Fibroblast of lung (primary cell): Measurements from ENCODE around the gene CCSER2. TPM values are rescaled to one million over a fixed set of nuclear protein-coding genes. Genes with fewer than 3 reads are reported as not detected.
"Not testable (repeated sequence)": the region's sequence is repeated elsewhere in the genome, so short reads cannot be mapped to it uniquely, and the experiment has no call there.

Source experiments
- DNase-seq, 2 donors: peaks; one replicate each; pipeline versions ENCODE4 v3.0.0 to v3.0.0-alpha.2; 2010; ENCODE audit warnings: low read depth in 2 of 2
- H2AFZ ChIP-seq: 2 replicates; pipeline ENCODE4 v1.5.1; 2012; ENCODE audit warnings: low read length, control low read depth, inconsistent platforms
- H3K27ac ChIP-seq: 2 replicates; pipeline ENCODE4 v1.5.1; 2011; ENCODE audit warnings: low read length, control low read depth; ENCODE audit not compliant: insufficient read depth
- H3K27me3 ChIP-seq: 2 replicates; pipeline ENCODE4 v1.5.1; 2011; ENCODE audit warnings: mild to moderate bottlenecking, low read length; ENCODE audit not compliant: control insufficient read depth, insufficient read depth
- H3K36me3 ChIP-seq: 2 replicates; pipeline ENCODE4 v1.5.1; 2011; ENCODE audit warnings: low read length; ENCODE audit not compliant: control insufficient read depth, insufficient read depth
- H3K4me1 ChIP-seq: 2 replicates; pipeline ENCODE4 v1.5.1; 2011; ENCODE audit warnings: low read length; ENCODE audit not compliant: control insufficient read depth, insufficient read depth; ENCODE audit errors: extremely low read depth
- H3K4me2 ChIP-seq: 2 replicates; pipeline ENCODE4 v1.5.1; 2011; ENCODE audit warnings: low read length, control low read depth; ENCODE audit not compliant: insufficient read depth; ENCODE audit errors: extremely low read depth
- H3K4me3 ChIP-seq, 4 experiments: fragments of 200-600 bp in 1 of 4; sonication (generic) in 1 of 4; replicated peaks in 1 of 4; 2 replicates each; pipeline ENCODE4 v1.5.1; 2011 to 2016; ENCODE audit warnings: low read length in 4 of 4, low read depth in 3 of 4, mild to moderate bottlenecking in 3 of 4, control low read depth in 2 of 4, inconsistent platforms in 1 of 4, mixed read lengths in 1 of 4; ENCODE audit not compliant: insufficient read depth in 1 of 4; ENCODE audit errors: control extremely low read depth in 1 of 4
- H3K79me2 ChIP-seq: 2 replicates; pipeline ENCODE4 v1.5.1; 2012; ENCODE audit warnings: mild to moderate bottlenecking, low read length, inconsistent platforms; ENCODE audit not compliant: control insufficient read depth, insufficient read depth
- H3K9ac ChIP-seq: 2 replicates; pipeline ENCODE4 v1.5.1; 2011; ENCODE audit warnings: mild to moderate bottlenecking, low read length, control low read depth; ENCODE audit not compliant: insufficient read depth
- H3K9me3 ChIP-seq: 2 replicates; pipeline ENCODE4 v1.5.1; 2012; ENCODE audit warnings: low read depth, low read length; ENCODE audit not compliant: control insufficient read depth, insufficient read depth
- H4K20me1 ChIP-seq: 2 replicates; pipeline ENCODE4 v1.5.1; 2011; ENCODE audit warnings: low read length; ENCODE audit not compliant: control insufficient read depth, insufficient read depth; ENCODE audit errors: extremely low read depth
- CTCF ChIP-seq, 2 donors: IDR thresholded peaks in 1 of 2; conservative IDR thresholded peaks in 1 of 2; 1 replicate in 1 of 2; 2 replicates in 1 of 2; pipeline ENCODE4 v1.5.1; 2011 to 2012; ENCODE audit warnings: low read length in 2 of 2, control low read depth in 1 of 2, inconsistent platforms in 1 of 2, low read depth in 1 of 2, mild to moderate bottlenecking in 1 of 2
- EZH2 ChIP-seq: IDR thresholded peaks from 2 replicates; pipeline ENCODE4 v1.5.1; 2012; ENCODE audit warnings: low read length, control low read depth, mild to moderate bottlenecking; ENCODE audit errors: missing control alignments
- polyA plus RNA-seq, 2 donors: library from polyadenylated mRNA; depleted of rRNA in 1 of 2; stranded (reverse) in 1 of 2; unstranded in 1 of 2; fragments of >200 nt; gene quantifications; 2 replicates each; pipeline ENCODE4 v1.2.1, GENCODE V29; 2011 to 2012; ENCODE audit warnings: missing spikeins in 1 of 2
- total RNA-seq: library from RNA; depleted of rRNA; stranded (reverse); fragments of >200 nt; gene quantifications from 2 replicates; pipeline ENCODE4 v1.2.1, GENCODE V29; 2014

Gene CCSER2
- total and polyA plus RNA-seq, 2 donors (not counting 1 experiment from before 2014, with no cell fraction given): 28.2 to 65.4 TPM

- DNase-seq, H3K4me1 ChIP-seq, H3K36me3 ChIP-seq, H3K9ac ChIP-seq, H3K27me3 ChIP-seq, H3K4me3 ChIP-seq, H3K4me2 ChIP-seq, H3K9me3 ChIP-seq, H3K79me2 ChIP-seq, H4K20me1 ChIP-seq, H2AFZ ChIP-seq, H3K27ac ChIP-seq: not testable (repeated sequence)
Observed at GRCh38 chr10:84528526-84528925, 200.1 kb downstream of the CCSER2 start.

GRCh38 chr10:84530724-84531325 is 202.4 kb downstream of the CCSER2 start:
- Histone ChIP-seq H3K36me3 (no peaks in the 10 kb centered on the region), H2AFZ (no peak overlapping the region), H3K9me3 (no peaks in the 10 kb centered on the region), H3K4me2 (no peak overlapping the region), H3K9ac (no peak overlapping the region), H3K27ac (no peak overlapping the region), H3K4me3 (no peak overlapping the region), H3K4me1 (no peaks in the 10 kb centered on the region), H4K20me1 (no peaks in the 10 kb centered on the region), H3K79me2 (no peaks in the 10 kb centered on the region), H3K27me3 (no peaks in the 10 kb centered on the region)
- DNase-seq: no peak
- TF ChIP-seq CTCF (conservative IDR thresholded peaks at IDR 0.05 in 1 of 2, IDR thresholded peaks at IDR 0.05 in 1 of 2; ENCODE audit: low read depth in 1 of 2, low read length in 2 of 2) (no peak), EZH2 (no peak)

- no peak overlapping the region for H3K9ac ChIP-seq
- H4K20me1 ChIP-seq: no peaks in the 10 kb centered on the region
- TF ChIP-seq EZH2 (no peak), CTCF (conservative IDR thresholded peaks at IDR 0.05 in 1 of 2, IDR thresholded peaks at IDR 0.05 in 1 of 2; ENCODE audit: low read depth in 1 of 2, low read length in 2 of 2) (no peak)
- no peaks in the 10 kb centered on the region for H3K36me3 ChIP-seq
- no peaks in the 10 kb centered on the region for H3K9me3 ChIP-seq
- H3K4me2 ChIP-seq: no peak overlapping the region
- H3K27me3 ChIP-seq: no peaks in the 10 kb centered on the region
- no peak overlapping the region for H3K27ac ChIP-seq
- no peaks in the 10 kb centered on the region for H3K79me2 ChIP-seq
- no peak overlapping the region for H3K4me3 ChIP-seq
- no peaks in the 10 kb centered on the region for H3K4me1 ChIP-seq
- peak in 1 of 2 donors; percentile 53 for DNase-seq
- no peak overlapping the region for H2AFZ ChIP-seq
Observed at GRCh38 chr10:84531396-84531795, 203.0 kb downstream of the CCSER2 start.
